Activated T-helper 2 cell treated with anti-CD3 and anti-CD28 coated beads, Interferon-gamma antibody, Interleukin-2, Interleukin-4, amounts not matched to agents 10 μg/mL and 5 μg/mL and 100 μg/mL, durations not matched to agents 14 hours and 24 hours and 36 hours (primary cell): Measurements from ENCODE around the gene ABL2. TPM values are rescaled to one million over a fixed set of nuclear protein-coding genes. Genes with fewer than 3 reads are reported as not detected.
A peak's percentile ranks its signal among the peaks of the same experiment; 100 is the strongest.

Source experiments
- DNase-seq: peaks from one replicate; pipeline ENCODE4 v3.0.0; 2021; ENCODE audit warnings: low spot score
- H3K27ac Mint-ChIP-seq: one replicate; pipeline ENCODE4 v1.8.0; 2021; ENCODE audit warnings: mixed read lengths
- H3K27me3 Mint-ChIP-seq: one replicate; pipeline ENCODE4 v1.8.0; 2021; ENCODE audit warnings: low read depth, mixed read lengths
- H3K36me3 Mint-ChIP-seq: one replicate; pipeline ENCODE4 v1.8.0; 2021; ENCODE audit warnings: low read depth, mixed read lengths
- H3K4me1 Mint-ChIP-seq: one replicate; pipeline ENCODE4 v1.8.0; 2021; ENCODE audit warnings: low read depth, mixed read lengths
- H3K4me3 Mint-ChIP-seq: one replicate; pipeline ENCODE4 v1.8.0; 2021; ENCODE audit warnings: low read depth, mild to moderate bottlenecking, moderate library complexity, mixed read lengths
- H3K9me3 Mint-ChIP-seq: one replicate; pipeline ENCODE4 v1.8.0; 2021; ENCODE audit warnings: mixed read lengths
- intact Hi-C: fragments of 100-400 bp; cut with micrococcal nuclease; formaldehyde crosslinking; loops from one replicate; pipeline ENCODE4 v1.15.1; 2023
- total RNA-seq: library from RNA; stranded (reverse); gene quantifications from 2 replicates; pipeline ENCODE4 v1.2.3, GENCODE V29; 2022

ABL2 gene
- total RNA-seq, 1 donor from 2014 or later, result 7.7 TPM

DNA sequence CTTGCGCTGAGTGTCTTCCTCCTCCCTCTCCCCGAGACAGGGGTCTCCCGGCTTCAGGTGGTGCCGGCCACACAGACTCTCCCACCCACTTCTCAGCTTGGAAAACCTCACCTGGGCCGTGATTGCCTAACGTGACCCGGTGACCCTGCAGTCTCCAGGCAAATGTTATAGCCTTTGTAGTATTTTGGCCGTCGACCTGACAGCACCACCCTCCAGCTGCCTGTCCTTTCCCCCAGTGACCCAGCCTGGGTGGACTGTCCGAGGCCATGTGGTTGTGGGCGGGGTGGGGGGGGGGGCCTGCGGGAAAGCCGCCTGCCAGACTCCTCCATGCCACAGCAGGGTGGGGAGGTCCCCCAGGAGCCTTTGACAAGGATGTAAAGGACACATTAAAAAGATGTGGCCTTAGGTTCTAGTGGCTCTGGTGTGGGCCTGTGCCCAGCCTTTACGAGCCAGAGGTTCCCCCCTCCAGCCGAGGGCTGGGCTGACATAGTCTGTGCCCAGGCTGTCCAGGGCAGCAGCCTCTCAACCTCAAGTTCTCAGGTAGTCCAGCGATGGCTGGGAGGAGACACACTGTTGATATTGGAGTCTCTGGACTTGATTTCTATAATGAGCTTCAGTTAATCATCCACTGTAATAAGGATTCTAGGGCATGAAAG, 139.5 kb downstream of the ABL2 start:
- DNase-seq, result no peak
- intact Hi-C loops, result no loop called here
- Mint-ChIP-seq H3K9me3 (no peaks in the 10 kb centered on the region), H3K27ac (no peak overlapping the region), H3K27me3 (no peaks in the 10 kb centered on the region), H3K4me3 (no peak overlapping the region), H3K4me1 (peaks cover 1% of the 10 kb centered on the region), H3K36me3 (peaks cover 47% of the 10 kb centered on the region)

DNA sequence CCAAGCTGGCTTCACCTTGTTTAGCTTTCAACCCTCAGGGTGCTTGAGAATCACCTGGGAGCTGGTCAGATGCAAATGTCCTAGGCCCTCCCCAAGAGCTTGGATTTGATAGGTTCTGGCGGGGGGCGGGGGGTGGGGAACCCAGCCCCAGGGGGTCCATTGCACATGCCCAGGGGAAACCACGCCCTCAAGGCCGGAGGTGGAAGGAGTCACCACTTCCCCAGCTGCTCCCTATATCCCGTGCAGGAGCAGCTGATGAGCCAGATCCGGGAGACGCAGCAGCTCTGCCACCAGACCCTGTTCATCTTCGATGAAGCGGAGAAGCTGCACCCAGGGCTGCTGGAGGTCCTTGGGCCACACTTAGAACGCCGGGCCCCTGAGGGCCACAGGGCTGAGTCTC, 141.8 kb downstream of the ABL2 start:
- H3K4me3 Mint-ChIP-seq, result no peak overlapping the region

DNA sequence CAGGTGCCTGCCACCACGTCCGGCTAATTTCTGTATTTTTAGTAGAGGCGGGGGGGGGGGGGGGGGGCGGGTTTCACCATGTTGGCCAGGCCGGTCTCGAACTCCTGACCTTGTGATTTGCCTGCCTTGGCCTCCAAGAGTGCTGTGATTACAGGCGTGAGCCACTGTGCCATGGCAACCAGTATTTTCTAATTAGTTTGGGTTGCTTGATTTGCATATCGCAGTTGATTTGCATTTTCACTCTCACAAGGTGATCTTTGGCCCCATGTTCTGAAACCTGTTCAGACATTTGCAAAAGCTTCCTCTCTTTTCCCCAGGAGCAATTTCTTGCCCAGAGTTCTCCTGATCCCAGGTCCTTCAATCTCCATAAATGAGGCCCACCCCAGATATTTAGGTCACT, 145.9 kb downstream of the ABL2 start:
- H3K4me1 Mint-ChIP-seq, result peaks cover 20% of the 10 kb centered on the region
- peaks cover 16% of the 10 kb centered on the region for H3K36me3 Mint-ChIP-seq
- intact Hi-C loops, result loop anchor here (2.0 to 5.0 kb wide), 2 partner anchors 59 to 209 kb away; partner anchors contain the start of gene SOAT1
- peak overlapping the region; percentile 66 for H3K27ac Mint-ChIP-seq
- H3K4me3 Mint-ChIP-seq, result peak overlapping the region; percentile 64
- no peak for DNase-seq
- H3K9me3 Mint-ChIP-seq, result no peaks in the 10 kb centered on the region
- no peaks in the 10 kb centered on the region for H3K27me3 Mint-ChIP-seq

More for the DNA sequence above, 141.8 kb downstream of the ABL2 start:
- no peaks in the 10 kb centered on the region for H3K27me3 Mint-ChIP-seq
- H3K4me1 Mint-ChIP-seq, result peaks cover 9% of the 10 kb centered on the region
- intact Hi-C loops, result no loop called here
- peaks cover 35% of the 10 kb centered on the region for H3K36me3 Mint-ChIP-seq
- no peaks in the 10 kb centered on the region for H3K9me3 Mint-ChIP-seq
- DNase-seq, result no peak
- no peak overlapping the region for H3K27ac Mint-ChIP-seq

DNA sequence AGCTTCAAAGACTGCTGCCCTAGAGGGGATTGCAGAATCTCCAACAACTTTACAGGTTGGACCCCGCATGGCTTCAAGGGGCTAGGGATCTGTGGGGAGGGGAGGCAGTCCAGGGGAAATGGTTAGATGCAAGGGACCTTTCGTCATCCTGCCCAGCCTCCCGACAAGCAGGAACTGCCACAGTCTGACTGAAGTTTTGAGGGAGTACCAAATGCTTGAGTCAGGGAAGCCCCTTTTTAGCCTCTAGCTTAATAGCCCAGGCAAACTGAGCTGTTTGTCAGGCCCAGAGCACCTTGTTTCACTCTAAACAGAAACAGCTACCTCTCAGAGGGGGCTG, 146.5 kb downstream of the ABL2 start:
- H3K27me3 Mint-ChIP-seq, result no peaks in the 10 kb centered on the region
- H3K36me3 Mint-ChIP-seq, result peaks cover 14% of the 10 kb centered on the region
- H3K9me3 Mint-ChIP-seq, result no peaks in the 10 kb centered on the region
- peak; percentile 14 for DNase-seq
- H3K4me3 Mint-ChIP-seq, result peak overlapping the region; percentile 97
- intact Hi-C loops, result loop anchor here (1.0 to 5.0 kb wide), 3 partner anchors 59 to 282 kb away; partner anchors contain the start of genes AXDND1 and SOAT1
- peaks cover 20% of the 10 kb centered on the region for H3K4me1 Mint-ChIP-seq
- H3K27ac Mint-ChIP-seq, result peak overlapping the region; percentile 96

DNA sequence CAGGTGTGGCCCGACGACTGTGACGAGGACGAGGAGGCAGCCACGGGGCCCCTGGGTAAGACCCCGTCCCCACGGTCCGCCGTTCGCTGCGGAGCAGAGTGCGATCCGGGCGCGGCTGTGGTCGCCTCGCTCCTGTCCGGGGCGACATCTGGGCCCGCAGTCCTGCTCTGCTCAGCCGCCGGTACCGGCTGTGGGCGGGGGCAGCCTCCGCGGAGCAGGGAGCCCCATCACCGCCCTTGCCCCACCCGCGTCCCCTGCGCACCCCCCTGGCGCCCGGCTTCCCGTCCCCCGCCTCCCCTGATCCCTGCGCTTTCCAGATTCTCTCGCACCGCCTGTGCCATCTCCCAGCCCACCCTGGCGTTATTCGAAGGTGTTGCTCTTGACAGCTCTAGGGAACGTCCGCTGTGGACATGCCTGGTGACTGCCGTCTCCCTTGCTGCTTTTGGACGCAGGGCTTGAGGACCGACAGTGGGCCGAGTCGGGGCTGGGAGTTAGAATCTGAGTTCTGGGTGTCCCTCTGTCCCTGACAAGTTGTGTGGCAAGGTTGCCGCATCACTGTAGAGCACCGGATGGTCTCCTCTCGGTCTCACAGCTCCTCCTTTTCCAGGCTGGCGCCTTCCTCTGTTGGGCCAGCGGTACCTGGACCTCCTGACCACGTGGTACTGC, 147.0 kb downstream of the ABL2 start:
- H3K4me1 Mint-ChIP-seq, result peaks cover 20% of the 10 kb centered on the region
- H3K27me3 Mint-ChIP-seq, result no peaks in the 10 kb centered on the region
- H3K36me3 Mint-ChIP-seq, result peaks cover 14% of the 10 kb centered on the region
- DNase-seq, result peak; percentile 14
- peak overlapping the region; percentile 97 for H3K4me3 Mint-ChIP-seq
- peak overlapping the region; percentile 96 for H3K27ac Mint-ChIP-seq
- intact Hi-C loops, result loop anchor here (1.0 to 5.0 kb wide), 3 partner anchors 60 to 283 kb away; partner anchors contain the start of genes AXDND1 and SOAT1
- no peaks in the 10 kb centered on the region for H3K9me3 Mint-ChIP-seq

DNA sequence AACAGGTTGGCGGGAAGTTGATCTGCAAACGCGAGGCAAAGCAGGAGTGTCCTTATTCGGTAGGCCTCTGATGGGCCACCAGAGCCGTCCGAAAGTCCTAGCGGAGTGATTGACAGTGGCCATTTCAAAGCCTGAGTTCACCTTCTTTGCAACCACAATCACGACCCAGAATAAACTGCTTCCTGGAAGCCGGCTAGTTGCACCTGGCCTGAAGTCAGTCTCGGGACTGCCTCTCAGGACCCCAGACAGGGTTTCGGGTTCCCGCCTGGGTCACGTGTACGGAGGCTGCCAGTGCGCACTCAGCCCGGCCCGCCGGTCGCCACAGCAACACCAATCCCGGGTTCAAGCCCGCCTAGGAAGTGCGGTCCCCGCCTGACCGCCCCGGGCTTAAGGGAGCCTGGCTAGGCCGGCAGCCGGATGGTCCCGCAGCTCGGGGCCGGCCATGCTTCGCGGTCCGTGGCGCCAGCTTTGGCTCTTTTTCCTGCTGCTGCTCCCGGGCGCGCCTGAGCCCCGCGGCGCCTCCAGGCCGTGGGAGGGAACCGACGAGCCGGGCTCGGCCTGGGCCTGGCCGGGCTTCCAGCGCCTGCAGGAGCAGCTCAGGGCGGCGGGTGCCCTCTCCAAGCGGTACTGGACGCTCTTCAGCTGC, 147.7 kb downstream of the ABL2 start, which contains the start of gene TOR3A:
Gene TOR3A (plus strand): TSS at position 384 of the 646 bp plus-strand sequence. CDS start 59 bp downstream, at position 443.
- Mint-ChIP-seq H3K36me3 (peaks cover 14% of the 10 kb centered on the region), H3K4me1 (peaks cover 20% of the 10 kb centered on the region), H3K27ac (peak within 1 kb of the TSS; percentile 96), H3K27me3 (no peaks in the 10 kb centered on the region), H3K9me3 (no peaks in the 10 kb centered on the region), H3K4me3 (peak within 1 kb of the TSS; percentile 97)
- intact Hi-C loops, result loop anchor here (1.0 to 5.0 kb wide), 7 partner anchors 47 to 283 kb away; partner anchors contain the start of genes AXDND1, FAM20B and SOAT1
- DNase-seq, result peak; percentile 75

DNA sequence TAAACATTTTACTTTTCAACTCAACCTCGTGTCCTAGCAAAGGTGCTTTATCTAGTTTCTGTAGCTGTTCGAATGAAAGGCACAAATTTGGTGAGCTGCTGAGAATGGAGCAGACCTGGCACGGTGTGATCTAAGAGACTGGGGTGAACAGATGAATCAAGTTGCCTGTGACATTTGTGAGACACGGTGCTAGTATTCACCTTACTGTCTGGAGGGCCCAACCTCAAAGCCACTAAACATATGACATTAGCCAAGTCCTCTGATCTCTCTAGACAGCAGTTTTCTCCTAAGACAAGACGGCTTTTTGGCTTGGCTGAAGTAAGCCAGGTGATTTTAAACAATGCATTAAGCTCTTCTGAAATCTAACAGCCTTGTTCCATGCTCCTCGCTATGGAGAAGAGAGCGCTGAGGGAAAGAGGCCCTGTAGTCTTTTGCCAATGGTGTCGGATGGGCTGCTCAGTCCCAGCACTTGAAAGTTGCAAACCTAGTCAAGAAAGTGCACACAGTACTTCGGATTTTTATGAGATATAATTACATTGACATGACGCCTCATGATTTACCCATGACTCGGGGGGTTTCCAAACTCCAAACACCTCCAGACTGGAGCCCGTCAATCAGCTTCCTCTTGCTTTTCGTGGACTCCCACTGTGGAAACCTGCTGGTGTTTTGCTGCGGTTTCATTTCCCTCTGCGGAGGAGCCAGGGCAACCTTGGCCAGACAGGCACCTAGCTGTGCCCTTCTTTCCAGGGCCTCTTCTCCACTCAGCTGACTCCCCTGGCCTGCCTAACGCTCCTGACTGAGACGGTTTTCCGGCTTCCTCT, 148.4 kb downstream of the ABL2 start:
- Mint-ChIP-seq H3K4me3 (peak overlapping the region; percentile 97), H3K27ac (peak overlapping the region; percentile 82), H3K9me3 (no peaks in the 10 kb centered on the region), H3K27me3 (no peaks in the 10 kb centered on the region), H3K36me3 (peaks cover 11% of the 10 kb centered on the region), H3K4me1 (peaks cover 20% of the 10 kb centered on the region)
- intact Hi-C loops, result loop anchor here (1.0 to 5.0 kb wide), 5 partner anchors 46 to 114 kb away; partner anchors contain the start of gene FAM20B
- DNase-seq, result no peak

DNA sequence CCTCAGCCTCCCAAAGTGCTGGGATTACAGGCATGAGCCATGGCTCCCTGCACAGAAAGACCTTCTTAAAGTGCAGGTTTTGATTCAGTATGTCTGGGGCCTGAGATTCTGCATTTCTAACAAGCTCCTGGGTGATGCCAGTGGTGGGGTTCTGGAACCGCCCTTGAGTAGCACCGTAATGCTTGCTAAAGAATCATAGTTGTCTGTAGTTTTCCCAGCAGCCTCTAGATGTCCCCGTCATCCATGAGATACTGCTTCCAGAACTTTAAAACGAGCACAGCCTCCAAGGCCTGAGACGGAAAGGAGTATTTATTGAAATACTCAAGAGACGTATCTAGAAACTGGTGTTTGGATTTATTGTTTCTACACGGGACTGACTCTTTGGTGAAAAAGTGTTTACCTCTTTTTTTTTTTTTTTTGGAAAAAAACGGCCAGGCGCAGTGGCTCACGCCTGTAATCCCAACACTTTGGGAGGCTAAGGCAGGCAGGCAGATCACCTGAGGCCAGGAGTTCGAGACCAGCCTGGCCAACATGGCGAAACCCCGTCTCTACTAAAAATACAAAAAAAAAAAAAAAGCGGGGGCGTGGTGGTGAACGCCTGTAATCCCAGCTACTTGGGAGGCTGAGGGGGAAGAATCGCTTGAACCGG, 150.2 kb downstream of the ABL2 start:
- H3K36me3 Mint-ChIP-seq, result peaks cover 3% of the 10 kb centered on the region
- H3K4me3 Mint-ChIP-seq, result no peak overlapping the region
- no peak overlapping the region for H3K27ac Mint-ChIP-seq
- no peaks in the 10 kb centered on the region for H3K27me3 Mint-ChIP-seq
- peaks cover 15% of the 10 kb centered on the region for H3K4me1 Mint-ChIP-seq
- intact Hi-C loops, result loop anchor here (1.0 kb wide), 1 partner anchor 290 kb away; no protein-coding TSS in a partner anchor
- DNase-seq, result peak; percentile 31
- H3K9me3 Mint-ChIP-seq, result no peaks in the 10 kb centered on the region

DNA sequence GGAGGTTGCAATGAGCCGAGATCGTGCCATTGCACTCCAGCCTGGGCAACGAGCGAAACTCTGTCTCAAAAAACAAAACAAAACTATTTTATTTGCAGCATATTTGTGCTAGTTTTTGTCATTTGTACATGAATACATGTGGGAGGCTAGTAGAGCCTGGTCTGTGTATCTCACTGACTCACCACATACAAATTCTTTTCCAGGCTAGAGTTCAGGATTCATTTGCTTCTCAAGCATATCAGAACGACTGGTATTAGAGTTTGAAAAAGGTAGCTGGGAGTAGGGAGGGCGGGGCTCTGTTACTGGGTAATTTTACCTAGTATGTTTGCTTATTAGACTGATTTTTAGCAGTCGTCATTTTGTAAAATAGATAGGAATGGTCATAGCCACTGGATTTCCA, 152.1 kb downstream of the ABL2 start:
- Mint-ChIP-seq H3K36me3 (peaks cover 9% of the 10 kb centered on the region), H3K9me3 (no peaks in the 10 kb centered on the region), H3K27me3 (no peaks in the 10 kb centered on the region), H3K4me3 (no peak overlapping the region), H3K4me1 (peaks cover 11% of the 10 kb centered on the region), H3K27ac (no peak overlapping the region)
- intact Hi-C loops, result no loop called here
- DNase-seq, result no peak

DNA sequence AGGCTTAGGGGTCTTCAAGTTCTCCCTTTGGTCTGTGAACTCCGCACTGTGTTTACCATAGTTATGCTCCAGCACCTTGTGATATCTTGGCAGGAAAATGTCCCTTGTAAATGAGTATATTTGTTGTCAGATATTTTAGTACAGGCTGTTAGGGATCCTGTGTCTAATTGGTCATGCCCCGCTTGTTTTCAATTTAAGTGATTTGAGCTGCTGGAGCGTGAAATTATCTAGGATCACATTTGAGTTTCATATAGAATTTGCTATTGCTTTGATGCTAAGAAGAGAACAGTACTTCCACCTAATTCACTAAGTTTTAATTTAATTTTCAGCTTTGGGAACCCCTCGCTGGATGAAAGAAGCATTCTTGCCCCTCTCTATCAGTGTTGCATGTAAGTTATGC, 163.0 kb downstream of the ABL2 start:
- H3K27ac Mint-ChIP-seq, result no peak overlapping the region
- intact Hi-C loops, result no loop called here
- no peaks in the 10 kb centered on the region for H3K9me3 Mint-ChIP-seq
- no peak for DNase-seq
- no peaks in the 10 kb centered on the region for H3K4me1 Mint-ChIP-seq
- H3K27me3 Mint-ChIP-seq, result no peaks in the 10 kb centered on the region
- H3K4me3 Mint-ChIP-seq, result no peak overlapping the region
- peaks cover 23% of the 10 kb centered on the region for H3K36me3 Mint-ChIP-seq

DNA sequence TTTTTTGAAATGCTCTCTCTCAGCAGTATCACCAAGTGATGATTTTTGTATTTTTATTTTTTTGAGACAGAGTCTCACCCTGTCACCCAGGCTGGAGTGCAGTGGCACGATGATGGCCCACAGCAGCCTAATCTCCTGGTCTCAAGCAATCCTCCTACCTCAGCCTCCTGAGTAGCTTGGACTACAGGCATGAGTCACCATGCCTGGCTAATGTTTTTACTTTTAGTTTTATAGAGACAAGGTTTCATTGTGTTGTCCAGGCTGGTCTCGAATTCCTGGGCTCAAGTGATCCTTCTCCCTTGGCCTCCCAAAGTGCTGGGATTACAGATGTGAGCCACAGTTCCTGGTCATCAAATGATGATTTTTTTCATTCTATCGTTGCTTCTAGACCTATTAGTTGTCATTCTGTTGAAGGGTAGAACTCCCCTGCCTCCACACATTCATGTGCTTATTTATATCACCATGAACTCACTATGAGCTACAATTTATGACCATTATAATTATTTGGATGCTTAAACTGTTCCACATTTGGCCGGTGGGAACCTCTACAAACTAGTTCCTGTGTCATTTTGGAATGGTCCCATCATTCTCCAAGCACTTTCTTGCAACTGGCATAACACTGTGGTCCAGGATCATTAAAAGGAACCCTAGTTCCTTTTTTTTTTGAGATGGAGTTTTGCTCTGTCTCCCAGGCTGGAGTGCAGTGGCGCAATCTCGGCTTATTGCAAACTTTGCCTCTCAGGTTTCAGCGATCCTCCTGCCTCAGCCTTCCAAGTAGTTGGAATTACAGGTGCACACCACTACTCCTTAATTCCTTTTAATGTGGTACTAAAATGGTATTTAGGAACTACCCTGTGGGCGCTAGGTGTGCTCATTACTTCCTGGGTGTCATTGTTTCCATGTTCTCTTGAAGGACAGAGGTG, 167.9 kb downstream of the ABL2 start:
- DNase-seq, result no peak
- Mint-ChIP-seq H3K9me3 (no peaks in the 10 kb centered on the region), H3K27ac (no peak overlapping the region), H3K4me1 (no peaks in the 10 kb centered on the region), H3K27me3 (no peaks in the 10 kb centered on the region), H3K4me3 (no peak overlapping the region), H3K36me3 (peaks cover 31% of the 10 kb centered on the region)
- intact Hi-C loops, result no loop called here
